GM12878 (cell line): ENCODE measurements around the gene PLEKHM3. TPM values are rescaled to one million over a fixed set of nuclear protein-coding genes. Genes with fewer than 3 reads are reported as not detected.

Experiments
- ATAC-seq: fragments of 200-7000 bp; cut with Tn5 transposase; 3 replicates; pipeline ENCODE4 v1.9.1; 2020; ENCODE audit warnings: mild to moderate bottlenecking, moderate library complexity
- BruUV-seq: library from RNA; stranded (reverse); fragments of 400-500 nt; replicated peaks from 2 replicates; lab custom pipeline; 2021; lab: Mats Ljungman, UMichigan
- CTCF ChIA-PET: fragments of 300-600 bp; sonication (Branson Sonifier 250); formaldehyde crosslinking; extraction: SDS; loops from one replicate; lab custom pipeline; 2021; ENCODE audit warnings: inconsistent platforms; lab: Yijun Ruan, JAX
- POLR2A ChIA-PET: fragments of 350-600 bp; formaldehyde crosslinking; extraction: SDS; loops from one replicate; lab custom pipeline; 2021; ENCODE audit warnings: inconsistent platforms; lab: Charles Lee
- RAD21 ChIA-PET: fragments of 300-600 bp; sonication (Branson Sonifier 250); formaldehyde crosslinking; loops from one replicate; lab custom pipeline; 2023; ENCODE audit warnings: antibody characterized with exemption; ENCODE audit not compliant: unreplicated experiment; lab: Charles Lee
- SMC1A ChIA-PET: fragments of 300-600 bp; sonication (Branson Sonifier 250); formaldehyde crosslinking; loops from one replicate; lab custom pipeline; 2023; ENCODE audit not compliant: unreplicated experiment, uncharacterized antibody; lab: Charles Lee
- DNase-seq: peaks from one replicate; pipeline ENCODE4 v3.0.0-alpha.2; 2011; ENCODE audit warnings: low read depth, low spot score
- FAIRE-seq: peaks from 3 replicates; lab custom pipeline; 2011; peaks lifted over from hg19 to GRCh38; lab: Jason Lieb, UNC
- H2AFZ ChIP-seq: 2 replicates; pipeline ENCODE4 v1.6.0; 2011; ENCODE audit warnings: low read depth, low read length, control low read depth; ENCODE audit not compliant: control insufficient read depth
- H3K27ac ChIP-seq: 2 replicates; pipeline ENCODE4 v1.5.1; 2011; ENCODE audit warnings: control low read depth; ENCODE audit not compliant: control insufficient read depth, insufficient read depth
- H3K27me3 ChIP-seq, 2 experiments: replicated peaks in 1 of 2; 2 replicates each; pipeline versions ENCODE4 v1.6.0 to v1.6.1; 2011; ENCODE audit warnings: low read length in 1 of 2; ENCODE audit not compliant: control insufficient read depth in 2 of 2, insufficient read depth in 2 of 2
- H3K36me3 ChIP-seq, 2 experiments: 2 replicates each; pipeline ENCODE4 v1.5.1; 2011; ENCODE audit warnings: low read length in 1 of 2; ENCODE audit not compliant: control insufficient read depth in 2 of 2, insufficient read depth in 2 of 2
- H3K4me1 ChIP-seq: 2 replicates; pipeline ENCODE4 v1.6.1; 2011; ENCODE audit warnings: mild to moderate bottlenecking, low read length, moderate library complexity, mixed read lengths; ENCODE audit not compliant: control insufficient read depth, insufficient read depth
- H3K4me2 ChIP-seq: 2 replicates; pipeline ENCODE4 v1.6.0; 2011; ENCODE audit warnings: control low read depth; ENCODE audit not compliant: control insufficient read depth, insufficient read depth
- H3K4me3 ChIP-seq: fragments of 200-600 bp; sonication (generic); 2 replicates; pipeline ENCODE4 v1.5.1; 2016
- H3K79me2 ChIP-seq: 2 replicates; pipeline ENCODE4 v1.6.0; 2011; ENCODE audit warnings: low read length; ENCODE audit not compliant: control insufficient read depth, insufficient read depth
- H3K9ac ChIP-seq: 2 replicates; pipeline ENCODE4 v1.8.0; 2011; ENCODE audit warnings: low read length, control low read depth, mixed read lengths; ENCODE audit not compliant: control insufficient read depth, insufficient read depth
- H3K9me3 ChIP-seq: replicated peaks from 3 replicates; pipeline ENCODE4 v1.5.1; 2011; ENCODE audit warnings: mild to moderate bottlenecking, low read length; ENCODE audit not compliant: control insufficient read depth, insufficient read depth
- H4K20me1 ChIP-seq: 2 replicates; pipeline ENCODE4 v1.6.0; 2011; ENCODE audit not compliant: control insufficient read depth, insufficient read depth
- JUNB ChIP-seq: IDR thresholded peaks from 2 replicates; pipeline ENCODE4 v1.6.1; 2016; ENCODE audit warnings: antibody characterized with exemption, mild to moderate bottlenecking
- SMAD5 ChIP-seq: IDR thresholded peaks from 2 replicates; pipeline ENCODE4 v1.6.1; 2016; ENCODE audit warnings: antibody characterized with exemption, low read depth
- WGBS: methylation state at CpG from one replicate; pipeline ENCODE4 v1.1.6; 2016; ENCODE audit warnings: low lambda C conversion rate; ENCODE audit not compliant: insufficient replicate concordance, insufficient coverage; ENCODE audit errors: missing lambda C conversion rate; 5-methylcytosine and 5-hydroxymethylcytosine counted together
- in situ Hi-C: fragments of 300-500 bp; cut with MboI; formaldehyde crosslinking; loops from 9 replicates; pipeline ENCODE4 v1.14.3; 2018; ENCODE audit warnings: mixed read lengths
- intact Hi-C: fragments of 100-400 bp; cut with micrococcal nuclease; formaldehyde crosslinking; loops from one replicate; pipeline ENCODE4 v1.14.2; 2022; ENCODE audit not compliant: unreplicated experiment
- polyA plus RNA-seq, 11 experiments: library from polyadenylated mRNA; depleted of rRNA in 4 of 11; unstranded in 6 of 11; stranded (reverse) in 5 of 11; fragments of >200 nt; fragmentation: Nextera tagmentation in 4 of 11; fragmentation: Illumina TruSeq in 1 of 11; extraction: Ambion mirVana in 4 of 11; extraction: Trizol in 1 of 11; gene quantifications; 1 replicate in 1 of 11; 2 replicates in 10 of 11; pipeline versions ENCODE4 v1.2.1 to v1.2.3, GENCODE V29; 2011 to 2016; ENCODE audit warnings: inconsistent platforms in 2 of 11, missing spikeins in 2 of 11, low read depth in 1 of 11
- total RNA-seq, 4 experiments: library from RNA; depleted of rRNA in 3 of 4; stranded (reverse); fragments of >200 nt in 3 of 4; fragmentation: Illumina TruSeq in 1 of 4; extraction: Trizol in 1 of 4; gene quantifications; 2 replicates each; pipeline versions ENCODE4 v1.2.1 to v1.2.3, GENCODE V29; 2013 to 2021
- TF ChIP-seq, protein P1 (sequence below): fragments of 450-650 bp; IDR thresholded peaks from 2 replicates; pipeline ENCODE4 v1.6.1; 2017; ENCODE audit warnings: antibody characterized with exemption, mild to moderate bottlenecking, moderate library complexity
- TF ChIP-seq, protein P2 (sequence below): fragments of 450-650 bp; IDR thresholded peaks from 2 replicates; pipeline ENCODE4 v1.6.1; 2017; ENCODE audit warnings: mild to moderate bottlenecking, low read depth, inconsistent platforms; ENCODE audit not compliant: poor library complexity, severe bottlenecking
- TF ChIP-seq, protein P3 (sequence below): IDR thresholded peaks from 2 replicates; pipeline ENCODE4 v1.6.1; 2012; ENCODE audit warnings: low read length, inconsistent platforms
- TF ChIP-seq, protein P4 (sequence below): fragments of 450-650 bp; IDR thresholded peaks from 2 replicates; pipeline ENCODE4 v1.6.1; 2017; ENCODE audit warnings: mild to moderate bottlenecking, moderate library complexity

PLEKHM3 gene
- total and polyA plus RNA-seq, 10 of the 15 experiments (the other 5 are each of a cell fraction or from before 2014, with no cell fraction given), result 1.4 to 5.6 (median 3.0) TPM

DNA sequence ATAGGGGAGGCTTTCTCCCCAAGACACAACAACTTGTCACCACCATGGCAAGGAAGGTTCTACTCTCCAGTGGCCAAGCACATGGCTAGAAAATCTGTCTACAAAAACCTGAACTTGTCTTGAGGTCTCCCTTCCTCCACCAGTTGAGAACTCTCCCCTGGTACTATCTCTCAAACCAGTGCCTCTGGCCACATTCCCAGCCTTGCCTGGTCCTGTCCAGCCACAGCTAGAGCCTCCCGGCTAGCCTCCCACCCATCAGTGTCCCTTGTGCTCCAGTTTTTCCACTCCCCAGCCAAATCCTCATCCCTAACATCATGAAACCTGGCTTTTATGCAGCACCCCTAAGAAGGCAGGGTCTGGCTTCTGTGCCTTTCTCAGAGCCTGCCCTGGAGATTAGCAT lies 234.4 kb downstream of the PLEKHM3 start (continued):
- TF ChIP-seq, protein P1, sequence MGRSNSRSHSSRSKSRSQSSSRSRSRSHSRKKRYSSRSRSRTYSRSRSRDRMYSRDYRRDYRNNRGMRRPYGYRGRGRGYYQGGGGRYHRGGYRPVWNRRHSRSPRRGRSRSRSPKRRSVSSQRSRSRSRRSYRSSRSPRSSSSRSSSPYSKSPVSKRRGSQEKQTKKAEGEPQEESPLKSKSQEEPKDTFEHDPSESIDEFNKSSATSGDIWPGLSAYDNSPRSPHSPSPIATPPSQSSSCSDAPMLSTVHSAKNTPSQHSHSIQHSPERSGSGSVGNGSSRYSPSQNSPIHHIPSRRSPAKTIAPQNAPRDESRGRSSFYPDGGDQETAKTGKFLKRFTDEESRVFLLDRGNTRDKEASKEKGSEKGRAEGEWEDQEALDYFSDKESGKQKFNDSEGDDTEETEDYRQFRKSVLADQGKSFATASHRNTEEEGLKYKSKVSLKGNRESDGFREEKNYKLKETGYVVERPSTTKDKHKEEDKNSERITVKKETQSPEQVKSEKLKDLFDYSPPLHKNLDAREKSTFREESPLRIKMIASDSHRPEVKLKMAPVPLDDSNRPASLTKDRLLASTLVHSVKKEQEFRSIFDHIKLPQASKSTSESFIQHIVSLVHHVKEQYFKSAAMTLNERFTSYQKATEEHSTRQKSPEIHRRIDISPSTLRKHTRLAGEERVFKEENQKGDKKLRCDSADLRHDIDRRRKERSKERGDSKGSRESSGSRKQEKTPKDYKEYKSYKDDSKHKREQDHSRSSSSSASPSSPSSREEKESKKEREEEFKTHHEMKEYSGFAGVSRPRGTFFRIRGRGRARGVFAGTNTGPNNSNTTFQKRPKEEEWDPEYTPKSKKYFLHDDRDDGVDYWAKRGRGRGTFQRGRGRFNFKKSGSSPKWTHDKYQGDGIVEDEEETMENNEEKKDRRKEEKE, result no peak
- TF ChIP-seq, protein P2, sequence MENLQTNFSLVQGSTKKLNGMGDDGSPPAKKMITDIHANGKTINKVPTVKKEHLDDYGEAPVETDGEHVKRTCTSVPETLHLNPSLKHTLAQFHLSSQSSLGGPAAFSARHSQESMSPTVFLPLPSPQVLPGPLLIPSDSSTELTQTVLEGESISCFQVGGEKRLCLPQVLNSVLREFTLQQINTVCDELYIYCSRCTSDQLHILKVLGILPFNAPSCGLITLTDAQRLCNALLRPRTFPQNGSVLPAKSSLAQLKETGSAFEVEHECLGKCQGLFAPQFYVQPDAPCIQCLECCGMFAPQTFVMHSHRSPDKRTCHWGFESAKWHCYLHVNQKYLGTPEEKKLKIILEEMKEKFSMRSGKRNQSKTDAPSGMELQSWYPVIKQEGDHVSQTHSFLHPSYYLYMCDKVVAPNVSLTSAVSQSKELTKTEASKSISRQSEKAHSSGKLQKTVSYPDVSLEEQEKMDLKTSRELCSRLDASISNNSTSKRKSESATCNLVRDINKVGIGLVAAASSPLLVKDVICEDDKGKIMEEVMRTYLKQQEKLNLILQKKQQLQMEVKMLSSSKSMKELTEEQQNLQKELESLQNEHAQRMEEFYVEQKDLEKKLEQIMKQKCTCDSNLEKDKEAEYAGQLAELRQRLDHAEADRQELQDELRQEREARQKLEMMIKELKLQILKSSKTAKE, result no peak
- TF ChIP-seq SMAD5, result no peak

DNA sequence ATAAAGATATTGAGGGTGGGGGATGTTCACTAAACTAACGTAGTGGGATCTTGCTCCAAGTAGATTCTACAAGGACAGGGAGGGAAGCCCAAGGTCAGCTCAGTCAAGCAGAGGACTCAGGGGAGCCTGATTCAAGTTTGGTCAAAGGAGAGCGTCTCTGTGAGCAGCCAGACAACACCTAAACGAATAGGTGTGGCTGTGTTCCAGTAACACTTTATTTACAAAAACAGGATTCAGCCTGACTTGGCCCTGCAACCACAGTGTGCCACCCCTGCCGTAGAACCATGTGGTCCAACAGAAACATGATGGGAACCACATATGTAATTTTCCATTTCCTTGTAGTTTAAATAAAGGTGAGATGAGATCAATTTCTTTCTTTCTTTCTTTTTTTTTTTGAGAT lies 237.5 kb downstream of the PLEKHM3 start:
- intact Hi-C loops (no loop called here), in situ Hi-C loops (no loop called here)
- no peak overlapping the region for H3K27ac ChIP-seq
- no peak for DNase-seq
- H3K4me2 ChIP-seq, result no peak overlapping the region
- H4K20me1 ChIP-seq, result no peaks in the 10 kb centered on the region
- ChIA-PET CTCF (interaction anchor here (0.6 kb wide), 1 partner anchor 319 kb away, joined by 3 read pairs; no protein-coding TSS in a partner anchor), SMC1A (no interaction called here), POLR2A (no interaction called here), RAD21 (no interaction called here)
- H2AFZ ChIP-seq, result no peak overlapping the region
- WGBS, result 0% methylated on average over 4 of the region's 4 CpGs
- H3K4me3 ChIP-seq, result no peak overlapping the region
- TF ChIP-seq, protein P3, sequence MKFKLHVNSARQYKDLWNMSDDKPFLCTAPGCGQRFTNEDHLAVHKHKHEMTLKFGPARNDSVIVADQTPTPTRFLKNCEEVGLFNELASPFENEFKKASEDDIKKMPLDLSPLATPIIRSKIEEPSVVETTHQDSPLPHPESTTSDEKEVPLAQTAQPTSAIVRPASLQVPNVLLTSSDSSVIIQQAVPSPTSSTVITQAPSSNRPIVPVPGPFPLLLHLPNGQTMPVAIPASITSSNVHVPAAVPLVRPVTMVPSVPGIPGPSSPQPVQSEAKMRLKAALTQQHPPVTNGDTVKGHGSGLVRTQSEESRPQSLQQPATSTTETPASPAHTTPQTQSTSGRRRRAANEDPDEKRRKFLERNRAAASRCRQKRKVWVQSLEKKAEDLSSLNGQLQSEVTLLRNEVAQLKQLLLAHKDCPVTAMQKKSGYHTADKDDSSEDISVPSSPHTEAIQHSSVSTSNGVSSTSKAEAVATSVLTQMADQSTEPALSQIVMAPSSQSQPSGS, result no peak
- TF ChIP-seq, protein P4, sequence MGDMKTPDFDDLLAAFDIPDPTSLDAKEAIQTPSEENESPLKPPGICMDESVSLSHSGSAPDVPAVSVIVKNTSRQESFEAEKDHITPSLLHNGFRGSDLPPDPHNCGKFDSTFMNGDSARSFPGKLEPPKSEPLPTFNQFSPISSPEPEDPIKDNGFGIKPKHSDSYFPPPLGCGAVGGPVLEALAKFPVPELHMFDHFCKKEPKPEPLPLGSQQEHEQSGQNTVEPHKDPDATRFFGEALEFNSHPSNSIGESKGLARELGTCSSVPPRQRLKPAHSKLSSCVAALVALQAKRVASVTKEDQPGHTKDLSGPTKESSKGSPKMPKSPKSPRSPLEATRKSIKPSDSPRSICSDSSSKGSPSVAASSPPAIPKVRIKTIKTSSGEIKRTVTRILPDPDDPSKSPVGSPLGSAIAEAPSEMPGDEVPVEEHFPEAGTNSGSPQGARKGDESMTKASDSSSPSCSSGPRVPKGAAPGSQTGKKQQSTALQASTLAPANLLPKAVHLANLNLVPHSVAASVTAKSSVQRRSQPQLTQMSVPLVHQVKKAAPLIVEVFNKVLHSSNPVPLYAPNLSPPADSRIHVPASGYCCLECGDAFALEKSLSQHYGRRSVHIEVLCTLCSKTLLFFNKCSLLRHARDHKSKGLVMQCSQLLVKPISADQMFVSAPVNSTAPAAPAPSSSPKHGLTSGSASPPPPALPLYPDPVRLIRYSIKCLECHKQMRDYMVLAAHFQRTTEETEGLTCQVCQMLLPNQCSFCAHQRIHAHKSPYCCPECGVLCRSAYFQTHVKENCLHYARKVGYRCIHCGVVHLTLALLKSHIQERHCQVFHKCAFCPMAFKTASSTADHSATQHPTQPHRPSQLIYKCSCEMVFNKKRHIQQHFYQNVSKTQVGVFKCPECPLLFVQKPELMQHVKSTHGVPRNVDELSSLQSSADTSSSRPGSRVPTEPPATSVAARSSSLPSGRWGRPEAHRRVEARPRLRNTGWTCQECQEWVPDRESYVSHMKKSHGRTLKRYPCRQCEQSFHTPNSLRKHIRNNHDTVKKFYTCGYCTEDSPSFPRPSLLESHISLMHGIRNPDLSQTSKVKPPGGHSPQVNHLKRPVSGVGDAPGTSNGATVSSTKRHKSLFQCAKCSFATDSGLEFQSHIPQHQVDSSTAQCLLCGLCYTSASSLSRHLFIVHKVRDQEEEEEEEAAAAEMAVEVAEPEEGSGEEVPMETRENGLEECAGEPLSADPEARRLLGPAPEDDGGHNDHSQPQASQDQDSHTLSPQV, result no peak
- TF ChIP-seq JUNB, result no peak
- no peaks in the 10 kb centered on the region for H3K27me3 ChIP-seq
- no peak overlapping the region for H3K9ac ChIP-seq
- no TSS peak for BruUV-seq
- no peaks in the 10 kb centered on the region for H3K9me3 ChIP-seq
- H3K4me1 ChIP-seq, result no peaks in the 10 kb centered on the region; the same call in 1 of the 2 replicates
- ATAC-seq, result no peak
- no peaks in the 10 kb centered on the region for H3K79me2 ChIP-seq
- no peaks in the 10 kb centered on the region for H3K36me3 ChIP-seq
- FAIRE-seq, result no peak
